Measurements from ENCODE around the gene SDK1. TPM values are rescaled to one million over a fixed set of nuclear protein-coding genes. Genes with fewer than 3 reads are reported as not detected.
"Not testable (repeated sequence)": the region's sequence is repeated elsewhere in the genome, so short reads cannot be mapped to it uniquely, and the experiment has no call there.

The SDK1 gene
- total RNA-seq, 4 donors from 2014 or later, result 1.3 to 5.0 (median 2.0) TPM

DNA sequence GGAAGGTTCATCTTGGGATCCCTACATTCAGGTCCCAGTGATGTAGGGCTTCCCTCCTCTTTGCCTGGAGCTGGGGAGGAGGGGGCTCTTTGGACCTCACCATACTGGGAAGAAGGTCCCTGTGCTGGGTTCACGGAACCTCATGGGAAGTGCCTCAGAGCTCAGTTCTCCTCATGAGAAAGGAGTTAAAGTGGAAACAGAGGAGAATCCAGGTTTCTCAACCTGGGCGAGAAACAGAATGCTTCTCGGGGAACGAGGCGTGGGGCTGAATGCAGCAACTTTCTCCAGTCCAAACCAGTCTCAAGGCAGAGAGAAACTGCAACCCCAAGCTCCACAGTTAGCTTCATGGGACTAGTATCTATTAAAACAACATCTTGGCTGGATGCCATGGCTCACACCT, 998.4 kb downstream of the SDK1 start:
- TF ChIP-seq POLR2A (IDR thresholded peaks at IDR 0.05), result no peak
- TF ChIP-seq, protein P1, sequence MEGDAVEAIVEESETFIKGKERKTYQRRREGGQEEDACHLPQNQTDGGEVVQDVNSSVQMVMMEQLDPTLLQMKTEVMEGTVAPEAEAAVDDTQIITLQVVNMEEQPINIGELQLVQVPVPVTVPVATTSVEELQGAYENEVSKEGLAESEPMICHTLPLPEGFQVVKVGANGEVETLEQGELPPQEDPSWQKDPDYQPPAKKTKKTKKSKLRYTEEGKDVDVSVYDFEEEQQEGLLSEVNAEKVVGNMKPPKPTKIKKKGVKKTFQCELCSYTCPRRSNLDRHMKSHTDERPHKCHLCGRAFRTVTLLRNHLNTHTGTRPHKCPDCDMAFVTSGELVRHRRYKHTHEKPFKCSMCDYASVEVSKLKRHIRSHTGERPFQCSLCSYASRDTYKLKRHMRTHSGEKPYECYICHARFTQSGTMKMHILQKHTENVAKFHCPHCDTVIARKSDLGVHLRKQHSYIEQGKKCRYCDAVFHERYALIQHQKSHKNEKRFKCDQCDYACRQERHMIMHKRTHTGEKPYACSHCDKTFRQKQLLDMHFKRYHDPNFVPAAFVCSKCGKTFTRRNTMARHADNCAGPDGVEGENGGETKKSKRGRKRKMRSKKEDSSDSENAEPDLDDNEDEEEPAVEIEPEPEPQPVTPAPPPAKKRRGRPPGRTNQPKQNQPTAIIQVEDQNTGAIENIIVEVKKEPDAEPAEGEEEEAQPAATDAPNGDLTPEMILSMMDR (IDR thresholded peaks at IDR 0.05), result no peak
- no peak overlapping the region for H3K4me3 ChIP-seq (replicated peaks in 1 of 3)
- H3K4me1 ChIP-seq, result no peaks in the 10 kb centered on the region
- DNase-seq, result no peak
- H3K36me3 ChIP-seq, result no peaks in the 10 kb centered on the region
- H3K27me3 ChIP-seq, result no peaks in the 10 kb centered on the region
- 87 to 91% methylated on average over 5 of the region's 5 CpGs for WGBS, 2 donors
- intact Hi-C loops (cut with DNase I), result no loop called here
- H3K9me3 ChIP-seq, result no peaks in the 10 kb centered on the region
- H3K27ac ChIP-seq, result no peak overlapping the region

DNA sequence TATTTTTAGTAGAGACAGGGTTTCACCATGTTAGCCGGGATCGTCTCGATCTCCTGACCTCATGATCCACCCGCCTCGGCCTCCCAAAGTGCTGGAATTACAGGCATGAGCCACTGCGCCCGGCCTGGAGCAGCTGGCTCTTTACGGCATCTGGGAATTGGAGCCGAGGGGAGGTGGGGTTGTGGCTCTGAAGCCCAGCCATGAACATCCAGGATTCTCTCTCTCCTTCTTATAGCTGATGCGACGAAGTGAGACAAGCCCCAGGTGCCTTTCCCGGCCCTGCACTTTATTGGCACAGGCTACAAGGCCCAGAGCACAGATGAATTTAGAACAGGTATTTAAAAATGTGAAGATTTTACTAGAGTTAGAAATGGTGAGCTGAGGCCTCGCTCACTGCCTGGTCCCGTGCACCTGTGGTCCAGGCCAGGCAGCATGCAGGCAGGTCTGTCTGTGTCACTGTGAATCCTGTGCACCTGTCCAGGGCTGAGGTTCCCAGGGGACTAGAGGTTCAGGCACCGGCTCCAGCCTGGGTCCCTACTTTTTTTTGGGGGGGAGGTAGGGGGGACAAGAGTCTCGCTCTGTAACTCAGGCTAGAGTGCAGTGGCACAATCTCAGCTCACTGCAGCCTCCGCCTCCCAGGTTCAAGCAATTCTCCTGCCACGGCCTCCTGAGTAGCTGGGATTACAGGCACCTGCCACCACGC, 1001.3 kb downstream of the SDK1 start:
- Histone ChIP-seq H3K9me3 (no peaks in the 10 kb centered on the region), H3K36me3 (no peaks in the 10 kb centered on the region), H3K27ac (no peak overlapping the region), H3K4me1 (no peaks in the 10 kb centered on the region), H3K4me3 (replicated peaks in 1 of 3) (no peak overlapping the region), H3K27me3 (no peaks in the 10 kb centered on the region)
- intact Hi-C loops (cut with DNase I), result no loop called here
- no peak for DNase-seq
- no peak for TF ChIP-seq POLR2A (IDR thresholded peaks at IDR 0.05)
- TF ChIP-seq, protein P1 (IDR thresholded peaks at IDR 0.05), result no peak
- WGBS, 2 donors, result 92 to 95% methylated on average over 19 of the region's 19 CpGs

DNA sequence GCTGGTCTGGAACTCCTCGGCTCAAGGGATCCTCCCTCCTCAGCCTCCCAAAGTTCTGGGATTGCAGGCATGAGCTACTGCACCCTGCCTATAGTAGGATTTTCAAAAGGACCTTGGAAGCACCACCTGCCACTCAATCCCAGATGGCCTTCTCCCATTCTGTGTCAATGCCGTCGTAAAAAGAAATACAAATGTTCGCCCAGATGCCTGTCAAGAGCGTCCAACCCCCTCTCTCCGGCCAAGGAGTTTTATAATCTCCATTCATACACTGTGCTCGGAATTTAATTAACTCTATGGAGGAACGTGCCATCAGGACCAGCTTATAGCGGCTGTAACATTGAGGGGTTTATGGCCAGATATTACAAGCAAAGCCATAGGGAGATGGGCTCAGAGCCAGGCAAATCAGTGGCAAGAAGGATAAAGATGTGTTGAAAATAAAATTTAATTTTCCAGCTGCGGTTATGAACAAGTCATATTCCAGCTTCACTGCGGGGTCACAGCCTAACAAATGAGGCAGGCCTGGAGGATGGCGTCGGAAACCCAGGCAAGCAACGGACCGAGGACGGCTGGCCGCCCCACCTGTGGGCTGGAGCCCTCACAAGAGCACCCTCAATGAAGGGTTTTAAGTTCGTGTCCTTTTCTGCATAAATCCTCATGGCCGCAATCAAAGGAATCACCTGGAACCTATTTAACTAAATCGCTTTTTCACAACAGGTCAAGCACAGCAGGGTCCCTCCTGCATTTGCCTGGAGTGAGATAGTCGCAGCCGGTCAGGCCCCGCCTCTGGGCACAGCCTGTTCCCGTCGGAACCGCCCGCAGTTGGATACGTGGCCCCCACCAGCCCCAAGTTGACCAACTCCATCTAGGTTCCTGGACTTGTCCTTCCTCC, 1006.5 kb downstream of the SDK1 start:
- H3K4me3 ChIP-seq (replicated peaks in 1 of 3), result no peak overlapping the region
- no peaks in the 10 kb centered on the region for H3K4me1 ChIP-seq
- intact Hi-C loops (cut with DNase I), result no loop called here
- TF ChIP-seq POLR2A (IDR thresholded peaks at IDR 0.05), result no peak
- TF ChIP-seq, protein P1 (IDR thresholded peaks at IDR 0.05), result no peak
- no peak overlapping the region for H3K27ac ChIP-seq
- no peaks in the 10 kb centered on the region for H3K36me3 ChIP-seq
- 71 to 78% methylated on average over 27 to 28 of the region's 28 CpGs for WGBS, 2 donors
- no peaks in the 10 kb centered on the region for H3K27me3 ChIP-seq
- no peak for DNase-seq
- H3K9me3 ChIP-seq, result no peaks in the 10 kb centered on the region

DNA sequence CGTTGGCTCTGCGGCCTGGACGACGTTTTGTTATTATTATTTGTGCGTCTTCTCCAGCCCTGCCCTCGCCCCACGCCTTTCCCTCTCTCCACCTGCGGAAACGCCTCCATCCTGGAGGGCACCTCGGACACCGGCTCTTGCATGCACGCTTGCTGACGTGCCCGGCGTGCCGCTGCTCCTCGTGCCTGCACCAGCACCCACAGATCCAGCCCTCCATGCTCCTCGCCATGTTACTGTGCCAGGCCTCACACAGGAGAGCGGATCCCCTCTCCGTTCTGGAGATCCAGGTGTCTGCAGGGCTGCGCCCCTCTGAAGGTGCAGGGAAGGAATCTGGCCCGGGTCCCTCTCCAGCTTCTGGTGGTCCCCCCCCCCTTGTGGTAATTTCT, 1007.1 kb downstream of the SDK1 start:
- no peak overlapping the region for H3K4me3 ChIP-seq (replicated peaks in 1 of 3)
- DNase-seq, result no peak
- WGBS, 2 donors, result 87 to 90% methylated on average over 22 of the region's 22 CpGs
- H3K4me1 ChIP-seq, result no peaks in the 10 kb centered on the region
- H3K36me3 ChIP-seq, result no peaks in the 10 kb centered on the region
- H3K9me3 ChIP-seq, result no peaks in the 10 kb centered on the region
- H3K27me3 ChIP-seq, result no peaks in the 10 kb centered on the region
- no peak overlapping the region for H3K27ac ChIP-seq
- no peak for TF ChIP-seq POLR2A (IDR thresholded peaks at IDR 0.05)
- intact Hi-C loops (cut with DNase I), result no loop called here

DNA sequence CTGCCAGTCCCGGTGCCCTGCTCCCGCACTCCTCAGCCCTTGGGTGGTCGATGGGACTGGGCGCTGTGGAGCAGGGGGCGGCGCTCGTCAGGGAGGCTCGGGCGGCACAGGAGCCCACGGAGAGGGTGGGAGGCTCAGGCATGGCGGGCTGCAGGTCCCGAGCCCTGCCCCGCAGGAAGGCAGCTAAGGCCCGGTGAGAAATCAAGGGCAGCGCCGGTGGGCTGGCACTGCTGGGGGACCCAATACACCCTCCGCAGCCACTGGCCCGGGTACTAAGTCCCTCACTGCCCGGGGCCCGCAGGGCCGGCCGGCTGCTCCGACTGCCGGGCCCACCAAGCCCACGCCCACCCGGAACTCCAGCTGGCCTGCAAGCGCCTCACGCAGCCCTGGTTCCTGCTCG, 1012.9 kb downstream of the SDK1 start:
- H3K9me3 ChIP-seq; H3K27ac ChIP-seq; H3K4me3 ChIP-seq (replicated peaks in 1 of 3); intact Hi-C loops (cut with DNase I); DNase-seq; H3K27me3 ChIP-seq; H3K36me3 ChIP-seq; H3K4me1 ChIP-seq: not testable (repeated sequence)
- WGBS, 2 donors, result 97% methylated on average over 15 to 26 of the region's 29 CpGs

DNA sequence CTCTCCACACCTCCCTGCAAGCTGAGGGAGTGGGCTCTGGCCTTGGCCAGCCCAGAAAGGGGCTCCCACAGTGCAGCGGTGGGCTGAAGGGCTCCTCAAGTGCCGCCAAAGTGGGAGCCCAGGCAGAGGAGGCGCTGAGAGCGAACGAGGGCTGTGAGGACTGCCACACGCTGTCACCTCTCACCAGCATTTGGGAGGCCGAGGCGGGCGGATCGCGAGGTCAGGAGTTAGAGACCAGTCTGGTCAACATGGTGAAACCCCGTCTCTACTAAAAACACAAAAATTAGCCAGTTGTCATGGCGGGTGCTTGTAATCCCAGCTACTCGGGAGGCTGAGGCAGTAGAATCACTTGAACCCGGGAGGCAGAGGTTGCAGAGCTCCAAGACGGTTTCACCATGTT, 1013.3 kb downstream of the SDK1 start:
- DNase-seq; intact Hi-C loops (cut with DNase I): not testable (repeated sequence)
- 85 to 95% methylated on average over 15 to 16 of the region's 16 CpGs for WGBS, 2 donors

More for the DNA sequence above, 1013.3 kb downstream of the SDK1 start:
- H3K4me1 ChIP-seq; H3K27me3 ChIP-seq; H3K9me3 ChIP-seq; H3K27ac ChIP-seq; H3K4me3 ChIP-seq (replicated peaks in 1 of 3); H3K36me3 ChIP-seq: not testable (repeated sequence)
